Measurements from ENCODE around the gene MYBBP1A.

MYBBP1A gene

GRCh38 chr17:4507361-4508111 is 47.6 kb downstream of the MYBBP1A start:
- H3K4me3 ChIP-seq (replicated peaks in 1 of 2; ENCODE audit: low read depth in 2 of 2, low read length in 2 of 2): no peak overlapping the region
- TF ChIP-seq CTCF (IDR thresholded peaks at IDR 0.05; ENCODE audit: low read depth, low read length): no peak
- DNase-seq (ENCODE audit: low read depth in 2 of 2): no peak

- no peak for DNase-seq (ENCODE audit: low read depth in 2 of 2)
- no peak overlapping the region for H3K4me3 ChIP-seq (replicated peaks in 1 of 2; ENCODE audit: low read depth in 2 of 2, low read length in 2 of 2)
- TF ChIP-seq CTCF (IDR thresholded peaks at IDR 0.05; ENCODE audit: low read depth, low read length): no peak
These were observed 48.3 kb downstream of the MYBBP1A start for GRCh38 chr17:4506892-4507291.

- no peak overlapping the region for H3K4me3 ChIP-seq (replicated peaks in 1 of 2; ENCODE audit: low read depth in 2 of 2, low read length in 2 of 2)
- DNase-seq (ENCODE audit: low read depth in 2 of 2): no peak
- no peak for TF ChIP-seq CTCF (IDR thresholded peaks at IDR 0.05; ENCODE audit: low read depth, low read length)
These were observed 48.9 kb downstream of the MYBBP1A start for GRCh38 chr17:4506175-4506813.

- no peak overlapping the region for H3K4me3 ChIP-seq (replicated peaks in 1 of 2; ENCODE audit: low read depth in 2 of 2, low read length in 2 of 2)
- TF ChIP-seq CTCF (IDR thresholded peaks at IDR 0.05; ENCODE audit: low read depth, low read length): no peak
- no peak for DNase-seq (ENCODE audit: low read depth in 2 of 2)
These were observed 50.0 kb downstream of the MYBBP1A start for GRCh38 chr17:4505187-4505586.

GRCh38 chr17:4504188-4504587 is 51.0 kb downstream of the MYBBP1A start:
- no peak for DNase-seq (ENCODE audit: low read depth in 2 of 2)
- no peak overlapping the region for H3K4me3 ChIP-seq (replicated peaks in 1 of 2; ENCODE audit: low read depth in 2 of 2, low read length in 2 of 2)
- no peak for TF ChIP-seq CTCF (IDR thresholded peaks at IDR 0.05; ENCODE audit: low read depth, low read length)

GRCh38 chr17:4503283-4504025 is 51.7 kb downstream of the MYBBP1A start:
- H3K4me3 ChIP-seq (replicated peaks in 1 of 2; ENCODE audit: low read depth in 2 of 2, low read length in 2 of 2): no peak overlapping the region
- DNase-seq (ENCODE audit: low read depth in 2 of 2): no peak
- no peak for TF ChIP-seq CTCF (IDR thresholded peaks at IDR 0.05; ENCODE audit: low read depth, low read length)

Measured in cardiac fibroblast (primary cell).